GM23338 (cell line): ENCODE data around the gene CCDC28B. TPM values are rescaled to one million over a fixed set of nuclear protein-coding genes. Genes with fewer than 3 reads are reported as not detected.
A peak's percentile ranks its signal among the peaks of the same experiment; 100 is the strongest.

Source experiments
- ATAC-seq: fragments of 200-7000 bp; cut with Tn5 transposase; 3 replicates; pipeline ENCODE4 v1.9.1; 2020
- DNase-seq: peaks from one replicate; pipeline ENCODE4 v3.0.0-alpha.2; 2015; ENCODE audit warnings: low spot score
- H2AFZ ChIP-seq: fragments of 200-600 bp; sonication (generic); 2 replicates; pipeline ENCODE4 v1.8.0; 2016; ENCODE audit warnings: antibody characterized with exemption, mild to moderate bottlenecking, moderate library complexity
- H3F3A ChIP-seq: fragments of 200-600 bp; sonication (generic); replicated peaks from 2 replicates; pipeline ENCODE4 v1.8.0; 2017; ENCODE audit warnings: antibody characterized with exemption, mixed run types, low read depth
- H3K27ac ChIP-seq: fragments of 200-600 bp; sonication (generic); 2 replicates; pipeline ENCODE4 v1.6.1; 2016; ENCODE audit warnings: low read depth
- H3K27me3 ChIP-seq: fragments of 200-600 bp; sonication (generic); 2 replicates; pipeline ENCODE4 v1.8.0; 2016; ENCODE audit warnings: mild to moderate bottlenecking, mixed run types, moderate library complexity; ENCODE audit not compliant: insufficient read depth
- H3K36me3 ChIP-seq: fragments of 200-600 bp; sonication (generic); 2 replicates; pipeline ENCODE4 v1.8.0; 2016; ENCODE audit warnings: mild to moderate bottlenecking; ENCODE audit not compliant: insufficient read depth
- H3K4me1 ChIP-seq: fragments of 200-600 bp; sonication (generic); 2 replicates; pipeline ENCODE4 v1.8.0; 2016; ENCODE audit warnings: mild to moderate bottlenecking, moderate library complexity; ENCODE audit not compliant: insufficient read depth
- H3K4me2 ChIP-seq: fragments of 200-600 bp; sonication (generic); 2 replicates; pipeline ENCODE4 v1.7.1; 2017; ENCODE audit warnings: mixed run types
- H3K4me3 ChIP-seq: fragments of 200-600 bp; sonication (generic); 2 replicates; pipeline ENCODE4 v1.6.1; 2016; ENCODE audit warnings: mixed run types
- H3K79me2 ChIP-seq: fragments of 200-600 bp; sonication (generic); replicated peaks from 2 replicates; pipeline ENCODE4 v1.8.0; 2017; ENCODE audit warnings: mild to moderate bottlenecking; ENCODE audit not compliant: insufficient read depth
- H3K9me2 ChIP-seq: fragments of 200-600 bp; sonication (generic); 2 replicates; pipeline ENCODE4 v1.8.0; 2017; ENCODE audit not compliant: insufficient read depth
- H4K20me1 ChIP-seq: fragments of 200-600 bp; sonication (generic); replicated peaks from 2 replicates; pipeline ENCODE4 v1.8.0; 2017; ENCODE audit warnings: mild to moderate bottlenecking; ENCODE audit not compliant: insufficient read depth
- H3K27ac Mint-ChIP-seq: 2 replicates; pipeline ENCODE4 v1.8.0; 2020; ENCODE audit warnings: inconsistent platforms, mild to moderate bottlenecking, moderate library complexity, mixed read lengths
- H3K27me3 Mint-ChIP-seq: 3 replicates; pipeline ENCODE4 v1.8.0; 2022; ENCODE audit warnings: low read depth, mild to moderate bottlenecking, moderate library complexity, mixed read lengths, inconsistent platforms; ENCODE audit not compliant: insufficient read depth, poor library complexity
- H3K36me3 Mint-ChIP-seq: 3 replicates; pipeline ENCODE4 v1.8.0; 2021; ENCODE audit warnings: low read depth, mild to moderate bottlenecking, inconsistent platforms, moderate library complexity, mixed read lengths
- H3K4me1 Mint-ChIP-seq: 3 replicates; pipeline ENCODE4 v1.8.0; 2020; ENCODE audit warnings: mild to moderate bottlenecking, inconsistent platforms, mixed read lengths
- H3K4me3 Mint-ChIP-seq: 3 replicates; pipeline ENCODE4 v1.8.0; 2021; ENCODE audit warnings: moderate library complexity, mild to moderate bottlenecking, inconsistent platforms, mixed read lengths
- H3K9me3 Mint-ChIP-seq: 3 replicates; pipeline ENCODE4 v1.8.0; 2020; ENCODE audit warnings: moderate library complexity, mild to moderate bottlenecking, inconsistent platforms, mixed read lengths
- CREB1 ChIP-seq: fragments of 250-450 bp; sonication (Bioruptor Pico); IDR thresholded peaks from 2 replicates; pipeline ENCODE4 v1.5.0; 2020; ENCODE audit warnings: low read depth, mild to moderate bottlenecking, moderate library complexity
- EZH2 ChIP-seq: fragments of 200-600 bp; sonication (generic); IDR thresholded peaks from one replicate; pipeline ENCODE4 v1.8.0; 2017; ENCODE audit warnings: antibody characterized with exemption, mild to moderate bottlenecking, low read depth; ENCODE audit not compliant: unreplicated experiment
- EZH2phosphoT487 ChIP-seq: fragments of 200-600 bp; sonication (generic); IDR thresholded peaks from one replicate; pipeline ENCODE4 v1.8.1; 2018; ENCODE audit warnings: antibody characterized with exemption; ENCODE audit not compliant: unreplicated experiment
- NANOG ChIP-seq: IDR thresholded peaks from 2 replicates; pipeline ENCODE4 v1.6.1; 2016; ENCODE audit warnings: antibody characterized with exemption, borderline replicate concordance
- POLR2AphosphoS5 ChIP-seq: IDR thresholded peaks from 2 replicates; pipeline ENCODE4 v1.6.1; 2016; ENCODE audit warnings: antibody characterized with exemption, low read depth
- STAT1 ChIP-seq: IDR thresholded peaks from one replicate; pipeline ENCODE4 v1.6.1; 2016; ENCODE audit warnings: antibody characterized with exemption; ENCODE audit not compliant: unreplicated experiment
- ZNF114 ChIP-seq: fragments of 250-450 bp; sonication (Bioruptor Pico); IDR thresholded peaks from 2 replicates; pipeline ENCODE4 v1.5.0; 2020; ENCODE audit warnings: mild to moderate bottlenecking, moderate library complexity
- ZNF331 ChIP-seq: fragments of 250-450 bp; sonication (Bioruptor Pico); IDR thresholded peaks from 2 replicates; pipeline ENCODE4 v1.5.0; 2020; ENCODE audit warnings: low read depth, mild to moderate bottlenecking, moderate library complexity
- polyA plus RNA-seq: library from polyadenylated mRNA; unstranded; fragments of >200 nt; fragmentation: Nextera tagmentation; extraction: Ambion mirVana; gene quantifications from 2 replicates; pipeline ENCODE4 v1.2.1, GENCODE V29; 2016
- total RNA-seq: library from RNA; depleted of rRNA; stranded (reverse); fragments of >200 nt; shearing (Covaris generic); gene quantifications from 2 replicates; pipeline ENCODE4 v1.2.3, GENCODE V29; 2014
- TF ChIP-seq, protein P1 (sequence below): IDR thresholded peaks from 2 replicates; pipeline ENCODE4 v1.6.1; 2016; ENCODE audit warnings: antibody characterized with exemption
- TF ChIP-seq, protein P2 (sequence below): IDR thresholded peaks from one replicate; pipeline ENCODE4 v1.6.1; 2018; ENCODE audit warnings: antibody characterized with exemption; ENCODE audit not compliant: unreplicated experiment
- TF ChIP-seq, protein P3 (sequence below), 2 experiments: fragments of 200-600 bp in 1 of 2; sonication (generic) in 1 of 2; conservative IDR thresholded peaks; 2 replicates each; pipeline versions ENCODE4 v1.5.1 to v1.6.1; 2016 to 2017; ENCODE audit warnings: antibody characterized with exemption in 2 of 2, low read depth in 2 of 2, mild to moderate bottlenecking in 2 of 2, moderate library complexity in 1 of 2

Gene CCDC28B
- total and polyA plus RNA-seq, 2 experiments from 2014 or later: 8.7 to 35.2 TPM

- no peak for TF ChIP-seq EZH2phosphoT487
- no peak for TF ChIP-seq ZNF331 (CRISPR knock-in tag)
- no peak for TF ChIP-seq CREB1 (CRISPR knock-in tag)
Observed at GRCh38 chr1:32219022-32219421, 18.6 kb downstream of the CCDC28B start (continued).

DNA sequence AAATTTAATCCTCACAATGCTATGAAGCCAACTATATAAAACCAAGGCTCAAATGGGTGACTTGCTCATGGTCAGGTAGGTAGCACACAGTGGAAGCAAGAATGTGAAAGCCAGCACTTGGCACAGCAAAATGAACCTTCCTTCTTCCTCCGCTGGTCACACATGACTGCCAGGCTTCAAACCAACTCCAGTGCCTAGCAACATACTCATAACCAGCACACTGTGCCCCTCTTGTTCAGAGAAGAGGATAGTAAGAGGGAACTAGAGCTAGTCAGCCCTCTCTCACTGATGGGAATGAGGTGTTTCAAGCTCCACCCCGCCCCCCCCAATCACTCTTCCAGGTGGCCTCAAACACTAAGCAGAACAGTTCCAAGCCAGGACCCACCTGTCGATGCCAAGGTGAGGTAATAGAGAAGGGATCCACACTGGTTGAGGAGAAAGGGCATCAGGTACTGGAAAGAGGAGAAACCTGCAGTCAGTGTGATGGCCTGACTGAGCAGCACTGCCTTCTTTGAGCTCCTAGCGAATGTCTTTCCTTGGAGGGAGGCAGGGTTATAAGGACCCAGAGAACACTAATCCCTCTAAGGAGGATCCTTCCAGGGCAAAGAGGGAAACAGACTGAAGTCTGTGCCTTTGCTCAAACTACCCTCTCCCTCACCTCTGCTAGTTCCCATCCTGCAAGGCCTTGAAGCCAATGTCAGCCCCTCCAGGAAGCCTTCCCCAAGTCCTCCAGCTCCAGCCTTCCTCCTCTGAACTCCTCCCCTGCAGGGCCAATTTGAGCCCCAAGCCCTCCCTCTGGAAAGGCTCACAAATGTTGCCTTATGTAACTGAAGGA is 20.6 kb downstream of the CCDC28B start:
- no peak overlapping the region for H2AFZ ChIP-seq
- H3K9me2 ChIP-seq: no peaks in the 10 kb centered on the region
- H3K27ac ChIP-seq: peak overlapping the region; percentile 68; the same call in 1 of the 2 replicates
- ATAC-seq (no peak), DNase-seq (no peak)
- H3K4me2 ChIP-seq: peak overlapping the region; percentile 99
- H3K4me1 ChIP-seq: peaks cover 10% of the 10 kb centered on the region
- peak overlapping the region; percentile 99 for H3K4me3 Mint-ChIP-seq
- H3K27me3 Mint-ChIP-seq: peaks cover 11% of the 10 kb centered on the region
- H3K4me3 ChIP-seq: peak overlapping the region; percentile 93
- no peaks in the 10 kb centered on the region for H3K9me3 Mint-ChIP-seq
- peaks cover 5% of the 10 kb centered on the region; the same call in 1 of the 2 replicates for H4K20me1 ChIP-seq
- peaks cover 15% of the 10 kb centered on the region for H3F3A ChIP-seq
- peak overlapping the region; percentile 98; the same call in 1 of the 2 replicates for H3K27ac Mint-ChIP-seq
- H3K36me3 Mint-ChIP-seq: peaks cover 39% of the 10 kb centered on the region
- peaks cover 21% of the 10 kb centered on the region for H3K36me3 ChIP-seq
- H3K4me1 Mint-ChIP-seq: peaks cover 17% of the 10 kb centered on the region
- H3K79me2 ChIP-seq: peaks cover 30% of the 10 kb centered on the region
- H3K27me3 ChIP-seq: no peaks in the 10 kb centered on the region
- TF ChIP-seq EZH2phosphoT487: no peak
- TF ChIP-seq NANOG: no peak
- no peak for TF ChIP-seq CREB1 (CRISPR knock-in tag)
- no peak for TF ChIP-seq STAT1
- TF ChIP-seq, protein P1, sequence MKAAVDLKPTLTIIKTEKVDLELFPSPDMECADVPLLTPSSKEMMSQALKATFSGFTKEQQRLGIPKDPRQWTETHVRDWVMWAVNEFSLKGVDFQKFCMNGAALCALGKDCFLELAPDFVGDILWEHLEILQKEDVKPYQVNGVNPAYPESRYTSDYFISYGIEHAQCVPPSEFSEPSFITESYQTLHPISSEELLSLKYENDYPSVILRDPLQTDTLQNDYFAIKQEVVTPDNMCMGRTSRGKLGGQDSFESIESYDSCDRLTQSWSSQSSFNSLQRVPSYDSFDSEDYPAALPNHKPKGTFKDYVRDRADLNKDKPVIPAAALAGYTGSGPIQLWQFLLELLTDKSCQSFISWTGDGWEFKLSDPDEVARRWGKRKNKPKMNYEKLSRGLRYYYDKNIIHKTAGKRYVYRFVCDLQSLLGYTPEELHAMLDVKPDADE: no peak
- no peak for TF ChIP-seq POLR2AphosphoS5
- TF ChIP-seq, protein P2, sequence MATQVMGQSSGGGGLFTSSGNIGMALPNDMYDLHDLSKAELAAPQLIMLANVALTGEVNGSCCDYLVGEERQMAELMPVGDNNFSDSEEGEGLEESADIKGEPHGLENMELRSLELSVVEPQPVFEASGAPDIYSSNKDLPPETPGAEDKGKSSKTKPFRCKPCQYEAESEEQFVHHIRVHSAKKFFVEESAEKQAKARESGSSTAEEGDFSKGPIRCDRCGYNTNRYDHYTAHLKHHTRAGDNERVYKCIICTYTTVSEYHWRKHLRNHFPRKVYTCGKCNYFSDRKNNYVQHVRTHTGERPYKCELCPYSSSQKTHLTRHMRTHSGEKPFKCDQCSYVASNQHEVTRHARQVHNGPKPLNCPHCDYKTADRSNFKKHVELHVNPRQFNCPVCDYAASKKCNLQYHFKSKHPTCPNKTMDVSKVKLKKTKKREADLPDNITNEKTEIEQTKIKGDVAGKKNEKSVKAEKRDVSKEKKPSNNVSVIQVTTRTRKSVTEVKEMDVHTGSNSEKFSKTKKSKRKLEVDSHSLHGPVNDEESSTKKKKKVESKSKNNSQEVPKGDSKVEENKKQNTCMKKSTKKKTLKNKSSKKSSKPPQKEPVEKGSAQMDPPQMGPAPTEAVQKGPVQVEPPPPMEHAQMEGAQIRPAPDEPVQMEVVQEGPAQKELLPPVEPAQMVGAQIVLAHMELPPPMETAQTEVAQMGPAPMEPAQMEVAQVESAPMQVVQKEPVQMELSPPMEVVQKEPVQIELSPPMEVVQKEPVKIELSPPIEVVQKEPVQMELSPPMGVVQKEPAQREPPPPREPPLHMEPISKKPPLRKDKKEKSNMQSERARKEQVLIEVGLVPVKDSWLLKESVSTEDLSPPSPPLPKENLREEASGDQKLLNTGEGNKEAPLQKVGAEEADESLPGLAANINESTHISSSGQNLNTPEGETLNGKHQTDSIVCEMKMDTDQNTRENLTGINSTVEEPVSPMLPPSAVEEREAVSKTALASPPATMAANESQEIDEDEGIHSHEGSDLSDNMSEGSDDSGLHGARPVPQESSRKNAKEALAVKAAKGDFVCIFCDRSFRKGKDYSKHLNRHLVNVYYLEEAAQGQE: no peak
- TF ChIP-seq, protein P3, sequence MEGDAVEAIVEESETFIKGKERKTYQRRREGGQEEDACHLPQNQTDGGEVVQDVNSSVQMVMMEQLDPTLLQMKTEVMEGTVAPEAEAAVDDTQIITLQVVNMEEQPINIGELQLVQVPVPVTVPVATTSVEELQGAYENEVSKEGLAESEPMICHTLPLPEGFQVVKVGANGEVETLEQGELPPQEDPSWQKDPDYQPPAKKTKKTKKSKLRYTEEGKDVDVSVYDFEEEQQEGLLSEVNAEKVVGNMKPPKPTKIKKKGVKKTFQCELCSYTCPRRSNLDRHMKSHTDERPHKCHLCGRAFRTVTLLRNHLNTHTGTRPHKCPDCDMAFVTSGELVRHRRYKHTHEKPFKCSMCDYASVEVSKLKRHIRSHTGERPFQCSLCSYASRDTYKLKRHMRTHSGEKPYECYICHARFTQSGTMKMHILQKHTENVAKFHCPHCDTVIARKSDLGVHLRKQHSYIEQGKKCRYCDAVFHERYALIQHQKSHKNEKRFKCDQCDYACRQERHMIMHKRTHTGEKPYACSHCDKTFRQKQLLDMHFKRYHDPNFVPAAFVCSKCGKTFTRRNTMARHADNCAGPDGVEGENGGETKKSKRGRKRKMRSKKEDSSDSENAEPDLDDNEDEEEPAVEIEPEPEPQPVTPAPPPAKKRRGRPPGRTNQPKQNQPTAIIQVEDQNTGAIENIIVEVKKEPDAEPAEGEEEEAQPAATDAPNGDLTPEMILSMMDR (conservative IDR thresholded peaks at IDR 0.05; ENCODE audit: low read depth in 2 of 2): no peak
- no peak for TF ChIP-seq EZH2
- TF ChIP-seq ZNF114 (CRISPR knock-in tag): no peak
